Lower lobe of right lung (tissue), 2 donors: ENCODE results near the gene ZBTB42. TPM values are rescaled to one million over a fixed set of nuclear protein-coding genes. Genes with fewer than 3 reads are reported as not detected.

Source experiments
- ATAC-seq, 2 donors: fragments of 200-7000 bp; cut with Tn5 transposase; one replicate each; pipeline ENCODE4 v1.9.1; 2020 to 2022; ENCODE audit warnings: mild to moderate bottlenecking in 2 of 2, moderate library complexity in 2 of 2
- DNase-seq: peaks from one replicate; pipeline ENCODE4 v3.0.0-alpha.2; 2020
- H3K27ac ChIP-seq: fragments of 200-600 bp; one replicate; pipeline ENCODE4 v1.8.0; 2022
- H3K27me3 ChIP-seq: fragments of 200-600 bp; one replicate; pipeline ENCODE4 v1.8.0; 2022; ENCODE audit warnings: low read depth
- H3K36me3 ChIP-seq: fragments of 200-600 bp; one replicate; pipeline ENCODE4 v1.8.0; 2022; ENCODE audit warnings: mild to moderate bottlenecking
- H3K4me1 ChIP-seq: fragments of 200-600 bp; one replicate; pipeline ENCODE4 v1.8.0; 2022
- H3K4me3 ChIP-seq: fragments of 200-600 bp; one replicate; pipeline ENCODE4 v1.8.0; 2022; ENCODE audit warnings: mild to moderate bottlenecking
- H3K9me3 ChIP-seq: fragments of 200-600 bp; one replicate; pipeline ENCODE4 v1.8.0; 2022
- CTCF ChIP-seq: fragments of 200-600 bp; IDR thresholded peaks from one replicate; pipeline ENCODE4 v1.8.0; 2022; ENCODE audit warnings: antibody characterized with exemption, mild to moderate bottlenecking
- intact Hi-C: fragments of 100-400 bp; cut with DNase I; formaldehyde crosslinking; loops from one replicate; pipeline ENCODE4 v1.11.0; 2022
- total RNA-seq: library from RNA; stranded (reverse); fragmentation: NEBNext Ultra II Directional; extraction: Animal tissue kit (Norgen Biotek cat#: 25700); gene quantifications from one replicate; pipeline ENCODE4 v1.2.1, GENCODE V29; 2021
- donor health status: DM: no; HTN: yes; CAD: no; lungs with severe emphysema.

ZBTB42 gene
- total RNA-seq, 1 donor from 2014 or later = 13.1 TPM

DNA sequence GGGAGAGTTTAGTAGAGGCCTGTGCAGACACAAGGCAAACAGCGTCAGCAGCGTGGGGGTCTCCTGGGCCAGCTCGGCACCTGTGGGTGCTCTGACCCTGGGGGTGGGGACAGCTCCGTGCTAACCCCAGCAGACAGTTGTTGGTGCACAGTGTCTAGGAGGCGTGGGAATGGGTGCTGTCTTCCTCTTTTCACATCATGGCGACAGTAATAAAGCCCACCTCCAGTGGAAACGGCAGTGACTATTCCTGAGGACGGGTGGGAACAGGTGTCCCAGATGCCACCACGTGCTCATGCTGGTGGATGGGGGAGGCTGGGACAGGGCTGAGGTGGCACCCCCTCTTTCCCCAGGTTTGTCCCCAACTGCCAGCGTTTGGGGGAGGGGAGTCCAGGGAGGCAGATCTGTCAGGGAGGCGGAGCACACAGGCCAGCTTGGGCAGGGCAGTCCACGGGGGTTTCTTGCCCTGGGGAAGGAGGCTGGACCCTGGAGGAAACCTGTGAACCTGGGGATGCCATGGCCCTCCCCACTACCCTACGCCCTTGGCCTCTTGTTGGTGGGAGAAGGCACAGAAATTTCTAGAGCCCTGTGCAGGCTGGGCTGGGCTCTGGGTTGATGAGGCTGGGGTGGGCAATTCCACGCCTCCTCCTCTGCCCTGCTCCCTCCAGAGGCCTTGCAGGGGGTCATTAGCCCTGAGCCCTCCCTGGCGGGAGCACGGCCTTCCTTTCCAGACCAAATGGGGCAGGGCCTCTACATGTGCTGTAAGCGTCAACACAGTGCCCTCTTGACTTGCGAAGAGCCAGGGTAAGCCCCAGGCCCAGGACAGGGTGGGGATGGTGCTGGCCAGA is 3.8 kb downstream of the ZBTB42 start:
- peaks cover 44% of the 10 kb centered on the region for H3K4me1 ChIP-seq
- ATAC-seq (no peak), DNase-seq (no peak)
- H3K9me3 ChIP-seq = no peaks in the 10 kb centered on the region
- H3K27me3 ChIP-seq = no peaks in the 10 kb centered on the region
- TF ChIP-seq CTCF = no peak
- H3K4me3 ChIP-seq = no peak overlapping the region
- no peak overlapping the region for H3K27ac ChIP-seq
- H3K36me3 ChIP-seq = no peaks in the 10 kb centered on the region
- intact Hi-C loops = no loop called here

GRCh38 chr14:104805326-104805678 is 4.4 kb downstream of the ZBTB42 start:
- TF ChIP-seq CTCF = no peak
- Histone ChIP-seq H3K36me3 (no peaks in the 10 kb centered on the region), H3K27ac (no peak overlapping the region), H3K4me3 (no peak overlapping the region), H3K4me1 (peaks cover 40% of the 10 kb centered on the region), H3K27me3 (no peaks in the 10 kb centered on the region), H3K9me3 (no peaks in the 10 kb centered on the region)
- DNase-seq (peak; percentile 69), ATAC-seq (peak; percentile 25 to 52)
- intact Hi-C loops = no loop called here

- intact Hi-C loops = no loop called here
- no peak for ATAC-seq
- TF ChIP-seq CTCF = no peak
- Histone ChIP-seq H3K9me3 (no peaks in the 10 kb centered on the region), H3K27me3 (no peaks in the 10 kb centered on the region), H3K4me3 (no peak overlapping the region), H3K27ac (no peak overlapping the region), H3K4me1 (peaks cover 37% of the 10 kb centered on the region), H3K36me3 (no peaks in the 10 kb centered on the region)
- DNase-seq = no peak
These were observed 5.2 kb downstream of the ZBTB42 start for GRCh38 chr14:104805941-104806624.

- intact Hi-C loops = no loop called here
- Histone ChIP-seq H3K4me1 (peaks cover 30% of the 10 kb centered on the region), H3K36me3 (no peaks in the 10 kb centered on the region), H3K4me3 (no peak overlapping the region), H3K27ac (no peak overlapping the region), H3K9me3 (no peaks in the 10 kb centered on the region), H3K27me3 (no peaks in the 10 kb centered on the region)
- no peak for ATAC-seq
- TF ChIP-seq CTCF = no peak
- DNase-seq = no peak
These were observed 5.9 kb downstream of the ZBTB42 start for GRCh38 chr14:104806625-104807465.

DNA sequence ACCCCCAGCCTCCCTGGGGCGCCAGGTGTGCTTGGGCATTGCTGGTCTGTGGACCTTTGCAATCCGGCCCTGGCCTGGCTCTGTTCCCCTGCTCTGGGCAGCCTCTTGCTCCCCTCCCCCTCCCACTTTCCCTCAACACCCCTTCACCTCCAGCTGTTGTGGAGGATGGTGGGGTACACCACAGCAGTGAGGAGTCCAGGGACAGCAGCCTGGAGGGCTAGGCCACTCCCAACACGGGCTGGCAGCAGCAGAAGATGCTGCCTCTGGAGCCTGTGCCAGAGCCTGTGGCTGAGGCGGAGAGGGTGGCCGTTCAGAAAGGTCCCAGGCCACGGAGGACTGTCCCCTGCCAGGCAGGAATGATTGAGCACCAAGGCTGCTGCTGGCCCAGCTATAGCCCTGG is 7.6 kb downstream of the ZBTB42 start:
- H3K27ac ChIP-seq = no peak overlapping the region
- no peaks in the 10 kb centered on the region for H3K27me3 ChIP-seq
- intact Hi-C loops = no loop called here
- peaks cover 13% of the 10 kb centered on the region for H3K4me1 ChIP-seq
- H3K4me3 ChIP-seq = no peak overlapping the region
- ATAC-seq = no peak
- TF ChIP-seq CTCF = no peak
- no peaks in the 10 kb centered on the region for H3K36me3 ChIP-seq
- no peaks in the 10 kb centered on the region for H3K9me3 ChIP-seq
- DNase-seq = no peak
